Stimulated activated naive CD8-positive, alpha-beta T cell treated with anti-CD3 and anti-CD28 coated beads, Interleukin-15, Interleukin-2, amounts not matched to agents 100 U/mL and 50 U/mL, for 24 hours (primary cell): ENCODE data around the gene GDF7.

Experiments used
- ATAC-seq: fragments of 150-1000 bp; cut with Tn5 transposase; one replicate; pipeline ENCODE4 v1.10.0; 2021
- DNase-seq: peaks from one replicate; pipeline ENCODE4 v3.0.0; 2021

Gene GDF7

DNA sequence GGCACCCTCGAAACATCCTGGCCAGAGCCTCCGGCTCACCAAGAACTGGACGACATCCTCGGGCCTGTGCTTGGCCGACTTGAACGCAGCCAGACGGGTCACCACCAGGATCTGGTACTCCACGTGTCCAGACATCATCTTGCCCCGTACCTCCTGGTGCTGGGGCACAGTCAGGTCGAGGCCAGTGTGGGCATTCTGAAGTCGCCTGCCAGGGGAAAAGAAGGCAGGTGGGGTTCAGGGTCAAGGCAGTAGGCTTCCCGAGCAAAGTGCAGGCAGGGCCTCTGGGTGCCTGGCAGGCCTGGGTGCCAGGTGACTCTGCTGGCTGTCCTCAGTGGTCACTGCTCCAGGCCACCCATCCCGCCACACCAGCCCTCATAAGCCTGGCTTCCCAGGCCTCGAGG, 21.6 kb upstream of the GDF7 start:
- no peak for ATAC-seq
- DNase-seq = no peak

DNA sequence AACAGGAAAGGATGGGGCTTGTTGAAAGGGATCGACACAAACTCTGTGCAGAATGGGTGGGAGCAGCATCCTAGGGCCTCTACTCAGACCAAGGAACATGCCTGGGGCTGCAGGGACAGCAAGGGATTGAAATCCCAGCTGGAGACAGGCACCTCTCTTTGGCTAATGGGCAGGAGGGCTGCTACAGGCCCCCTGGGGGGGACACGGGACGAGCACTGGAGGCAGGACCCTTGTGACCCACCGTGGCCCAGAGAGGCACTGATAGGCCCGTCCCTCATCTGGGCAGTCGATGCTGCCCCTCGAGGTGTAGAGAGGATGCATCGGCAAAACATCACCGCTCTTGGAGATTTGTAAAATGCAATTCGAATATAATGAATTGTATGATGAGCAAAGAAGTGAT, 21.2 kb upstream of the GDF7 start:
- ATAC-seq (no peak), DNase-seq (no peak)

DNA sequence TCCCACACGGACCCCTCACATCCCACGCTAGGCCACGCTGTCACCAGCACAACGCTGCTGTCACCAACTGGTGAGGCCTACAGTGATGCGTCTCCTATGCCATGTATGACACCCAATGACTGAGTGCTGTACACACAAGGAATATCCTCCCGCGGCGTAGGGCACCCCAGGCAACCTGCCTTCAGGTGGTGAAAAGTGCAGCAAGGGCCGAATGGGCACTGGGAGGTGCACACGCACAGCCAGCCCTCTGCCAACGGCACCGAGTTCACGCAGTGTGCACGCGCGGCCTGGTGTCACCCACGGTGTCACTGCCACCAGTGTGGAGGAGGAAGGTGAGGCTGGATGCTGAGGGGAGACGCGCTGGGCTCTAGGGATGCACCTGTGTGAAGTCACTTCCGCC, 20.5 kb upstream of the GDF7 start:
- no peak for DNase-seq
- ATAC-seq = no peak

DNA sequence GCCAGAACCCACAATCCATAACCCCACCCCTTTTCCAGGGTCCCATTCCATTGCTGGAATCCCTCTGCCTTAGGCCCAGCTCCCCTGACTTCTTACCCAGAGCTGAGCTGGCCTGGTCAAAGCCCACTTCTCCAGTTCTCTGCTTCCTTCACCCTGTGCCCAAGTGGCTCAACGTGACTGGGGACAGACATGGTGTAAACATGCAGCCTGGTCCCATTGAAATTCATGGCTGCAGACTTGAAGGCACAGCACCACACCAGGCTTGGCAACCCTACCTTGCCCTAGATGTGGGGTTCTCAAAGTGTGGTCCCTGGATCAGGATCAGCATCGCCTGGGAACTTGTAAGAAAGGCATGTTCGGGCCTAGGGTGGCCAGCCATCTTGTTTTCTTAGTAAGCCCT, 19.7 kb upstream of the GDF7 start:
- DNase-seq (no peak), ATAC-seq (no peak)

DNA sequence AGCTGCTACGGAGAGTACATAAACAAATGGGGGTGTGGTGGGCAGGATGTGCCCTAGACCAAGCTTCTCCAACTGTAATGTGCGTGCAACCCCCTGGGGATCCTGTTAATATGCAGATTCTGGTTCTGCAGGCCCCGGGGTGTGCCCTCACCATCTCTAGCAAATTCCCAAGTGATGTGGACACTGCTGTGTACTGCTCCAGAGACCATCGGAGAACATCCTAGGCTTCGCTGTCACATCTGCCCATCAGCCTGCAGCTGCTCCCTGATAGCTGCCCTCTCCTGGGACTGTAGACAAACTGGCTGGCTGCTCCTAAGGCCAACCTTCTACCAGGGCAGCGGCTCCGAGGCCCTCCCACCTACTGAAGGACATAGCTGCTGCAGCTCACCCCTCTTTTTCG, 19.2 kb upstream of the GDF7 start:
- DNase-seq (no peak), ATAC-seq (no peak)

DNA sequence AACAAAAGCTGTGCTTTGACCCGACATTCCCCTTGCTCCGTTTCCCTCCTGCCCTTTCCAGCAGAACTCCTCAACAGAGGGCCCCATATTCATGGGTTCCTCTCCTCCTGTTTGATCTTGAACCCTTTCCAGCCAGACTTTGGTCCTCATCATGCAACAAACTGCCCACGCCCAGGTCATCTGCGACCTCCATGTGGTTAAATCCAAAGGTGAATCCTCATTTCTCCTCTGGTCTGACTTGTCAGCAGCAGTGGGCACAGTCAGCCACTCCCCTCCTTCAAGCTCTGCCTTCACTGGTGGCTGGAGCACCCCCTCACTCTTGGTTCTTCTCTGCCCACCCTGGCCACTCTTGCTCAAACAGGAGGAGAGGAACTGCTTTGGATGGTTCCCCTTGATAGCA, 18.7 kb upstream of the GDF7 start:
- no peak for ATAC-seq
- no peak for DNase-seq

DNA sequence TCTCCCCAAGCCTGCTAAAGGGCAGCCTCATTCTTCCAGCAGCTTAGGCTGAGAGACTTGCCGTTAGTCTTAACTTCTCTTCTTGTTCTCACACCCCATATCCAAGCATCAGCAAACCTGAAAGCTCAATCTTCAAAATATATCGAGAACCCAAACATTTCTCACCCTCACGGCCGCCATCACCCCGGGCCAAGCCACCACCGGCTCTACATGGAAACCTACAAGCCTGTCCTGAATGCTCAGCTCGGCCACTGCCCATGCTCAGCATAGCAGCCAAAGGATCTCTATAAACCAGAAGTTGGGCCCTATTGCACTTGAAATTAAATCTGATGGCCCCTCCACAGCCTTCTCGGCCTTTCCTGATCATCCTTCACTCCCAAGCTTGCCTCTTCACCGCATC, 18.1 kb upstream of the GDF7 start:
- DNase-seq (no peak), ATAC-seq (no peak)

DNA sequence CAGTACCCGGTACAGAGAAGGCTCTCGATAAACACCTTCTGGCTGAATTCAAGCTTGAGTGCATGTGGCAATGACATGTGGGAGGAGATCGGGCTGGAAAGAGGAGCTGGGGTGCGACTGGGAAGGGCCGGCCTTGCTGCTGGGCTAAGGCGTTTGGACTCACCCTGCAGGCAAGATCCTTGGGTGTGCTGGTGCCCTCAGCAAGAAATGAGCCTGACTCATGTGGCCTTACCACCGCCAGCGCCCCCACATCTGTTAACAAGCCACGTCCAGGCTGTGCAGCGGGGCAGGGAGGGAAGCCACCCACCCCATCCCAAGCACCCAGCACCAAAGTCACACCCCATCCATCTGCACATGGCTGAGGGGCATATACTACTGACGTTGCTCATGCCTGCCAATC, 17.4 kb upstream of the GDF7 start:
- ATAC-seq (no peak), DNase-seq (no peak)

DNA sequence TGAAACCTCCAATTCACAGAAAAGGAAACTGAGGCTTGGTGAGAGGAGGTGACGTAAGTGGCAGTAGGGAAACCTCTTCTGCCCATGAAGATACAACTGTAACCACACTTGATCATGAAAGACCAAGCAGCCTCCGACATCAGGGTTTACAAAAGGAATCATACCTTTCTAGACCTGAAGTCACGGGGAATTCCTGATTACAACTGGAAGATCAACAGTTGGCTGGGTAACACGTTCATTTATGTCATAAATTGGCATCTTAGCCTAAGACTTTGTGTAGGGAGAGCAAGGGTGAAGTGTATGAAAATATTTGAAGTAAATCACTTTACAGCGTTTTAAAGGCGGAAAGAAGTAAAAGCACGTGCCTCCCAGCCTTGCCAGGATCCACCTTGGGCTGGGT, 17.0 kb upstream of the GDF7 start:
- ATAC-seq = no peak
- no peak for DNase-seq

DNA sequence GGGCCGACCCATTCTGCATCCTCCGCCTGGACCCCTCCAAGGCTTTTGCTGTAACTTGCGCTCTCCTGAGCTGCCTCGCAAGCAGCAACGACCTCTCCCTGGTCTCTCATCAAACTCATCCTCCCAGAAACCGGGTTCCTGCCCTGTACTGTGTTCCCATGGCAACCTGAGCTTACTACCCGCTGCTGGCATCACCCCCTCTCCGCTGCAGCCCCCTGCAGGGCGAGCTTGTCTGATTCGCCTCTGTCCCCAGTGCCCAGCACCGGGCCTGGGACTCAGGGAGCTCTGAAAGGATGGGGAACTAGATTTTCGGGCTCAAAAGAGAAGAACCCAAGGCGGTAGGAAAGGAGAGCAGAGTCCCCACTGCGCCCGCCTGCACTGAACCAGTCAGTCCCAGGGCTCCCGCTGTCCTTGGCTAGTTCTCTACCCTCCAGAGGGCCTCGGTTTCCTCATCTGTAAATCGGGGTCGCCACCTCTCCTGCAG, 16.5 kb upstream of the GDF7 start:
- peak; percentile 8 for ATAC-seq
- peak; percentile 27 for DNase-seq

DNA sequence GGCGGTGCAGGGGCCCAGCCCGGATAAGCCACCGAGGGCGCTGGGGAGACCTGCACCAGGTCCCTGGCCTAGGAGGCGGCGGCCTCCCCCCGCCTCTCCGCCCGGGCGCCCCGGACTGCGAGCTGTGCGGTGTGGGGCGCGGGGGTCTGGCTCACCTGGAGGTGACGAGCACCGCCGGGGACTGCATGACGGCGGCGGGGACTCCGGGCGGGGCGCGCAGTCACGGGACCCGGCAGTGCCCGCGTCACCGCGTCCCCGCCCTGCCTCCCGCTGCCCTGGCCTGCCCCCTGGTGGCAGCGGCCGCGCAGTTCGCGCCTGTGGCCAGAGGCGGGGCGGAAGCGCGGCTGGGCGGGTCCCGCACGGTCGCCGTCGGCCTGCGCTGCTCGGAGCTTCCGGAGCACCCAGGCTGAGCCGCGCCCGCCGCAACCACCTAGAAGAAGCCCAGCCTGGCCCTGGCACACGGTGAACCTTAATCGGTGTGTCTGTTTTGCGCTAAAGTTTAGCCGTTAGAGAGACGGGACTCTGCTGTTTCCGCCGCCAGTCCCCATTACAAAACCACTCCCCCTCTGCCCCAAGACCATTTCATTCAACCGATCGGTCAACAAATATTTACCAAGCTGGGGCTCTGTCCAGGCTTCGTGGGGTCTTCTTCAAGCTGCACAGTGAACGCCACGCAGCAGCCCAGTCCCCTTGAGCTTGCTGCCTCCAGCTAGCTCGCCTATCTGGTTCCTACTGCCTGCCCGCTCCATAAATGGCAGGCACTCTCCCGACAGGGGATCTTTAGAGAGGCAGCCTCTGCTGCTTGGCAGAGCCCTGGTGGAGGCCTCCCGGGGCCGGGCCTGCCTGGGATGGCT, 15.8 kb upstream of the GDF7 start, which contains the start of gene HS1BP3:
Gene HS1BP3, minus strand, starts transcription at position 222 of the 854 bp plus-strand sequence. Its CDS starts 35 bp downstream, at position 187.
- DNase-seq (peak; percentile 90), ATAC-seq (peak; percentile 97)

DNA sequence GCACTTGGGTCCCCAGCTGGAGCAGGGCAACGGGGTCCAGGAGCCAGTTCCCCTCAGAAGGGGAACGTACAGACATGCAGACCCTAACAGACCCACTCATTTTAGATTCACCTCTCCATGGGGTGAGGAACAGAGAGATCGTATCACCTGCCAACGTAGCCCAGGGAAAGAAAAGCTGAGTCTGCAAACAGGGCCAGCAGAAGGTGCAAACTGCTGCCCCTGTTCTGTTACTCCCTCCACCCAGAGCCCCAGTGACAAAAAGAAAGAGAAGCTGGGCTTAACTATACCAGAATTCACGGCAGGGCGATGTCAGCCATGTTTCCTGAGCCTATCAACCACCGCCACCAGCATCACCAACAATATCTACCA, 15.2 kb upstream of the GDF7 start:
- no peak for ATAC-seq

DNA sequence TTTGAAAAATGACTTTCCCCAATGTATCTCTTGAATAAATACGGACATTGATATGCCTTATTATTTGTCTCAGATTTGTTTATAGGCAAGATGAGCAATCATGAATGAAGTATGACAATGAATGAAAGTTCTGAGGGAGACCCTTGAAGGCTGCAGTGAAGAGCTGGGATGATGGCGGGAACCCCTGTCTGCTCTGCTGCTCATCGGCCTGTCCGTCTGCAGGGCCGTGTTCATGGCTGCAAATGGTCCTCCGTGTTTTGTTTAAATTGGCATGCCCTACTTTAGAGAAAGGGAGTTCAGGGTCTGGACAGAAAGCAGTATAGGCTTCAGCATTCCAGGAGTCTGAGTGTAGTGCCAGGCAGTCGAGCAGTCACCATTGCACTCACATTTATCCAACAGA, 14.8 kb upstream of the GDF7 start:
- ATAC-seq = no peak
- DNase-seq = no peak

More for the DNA sequence above, 15.2 kb upstream of the GDF7 start:
- no peak for DNase-seq

DNA sequence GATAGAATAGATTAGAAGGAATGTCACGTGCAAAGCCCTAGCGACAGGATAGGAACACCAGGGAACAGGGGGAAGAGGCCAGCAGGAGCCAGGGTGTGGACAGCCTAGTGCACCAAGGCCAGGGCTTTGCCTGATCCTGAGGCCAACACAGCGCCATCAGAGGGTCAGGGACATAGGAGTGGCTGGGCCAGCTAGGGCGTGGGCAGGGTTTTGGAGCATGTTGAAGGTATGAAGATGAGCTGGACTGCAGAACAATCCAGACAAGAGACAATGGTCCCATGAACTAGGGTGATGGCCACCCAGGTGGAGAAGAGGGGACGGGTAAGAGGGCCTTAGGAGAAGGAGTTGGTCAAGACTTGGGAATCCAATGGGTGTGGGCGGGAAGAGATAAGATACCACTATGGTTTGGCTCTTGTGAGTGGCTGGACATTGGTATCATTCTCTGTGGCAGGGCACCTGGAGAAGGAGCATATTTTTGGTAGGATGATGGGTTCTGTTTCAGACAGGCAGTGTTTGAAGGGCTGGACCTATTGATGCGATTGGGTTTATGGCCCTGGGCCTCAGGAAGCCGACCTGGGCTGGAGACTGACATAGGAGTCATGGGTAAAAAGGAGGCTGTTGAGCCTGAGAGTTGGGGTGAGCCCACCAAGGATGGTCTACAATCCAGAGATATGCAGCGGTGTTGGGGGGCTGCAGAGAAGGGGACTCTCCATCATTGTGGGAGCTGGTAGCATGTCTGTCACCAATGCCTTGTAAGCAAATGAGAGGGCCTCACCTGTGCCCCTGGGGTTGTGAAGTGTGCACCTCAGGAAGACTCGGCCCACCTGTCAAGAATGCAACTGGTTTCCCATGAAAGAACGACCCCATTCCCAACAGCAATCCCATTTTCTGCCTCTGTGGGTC, 14.0 kb upstream of the GDF7 start:
- ATAC-seq (no peak), DNase-seq (no peak)

DNA sequence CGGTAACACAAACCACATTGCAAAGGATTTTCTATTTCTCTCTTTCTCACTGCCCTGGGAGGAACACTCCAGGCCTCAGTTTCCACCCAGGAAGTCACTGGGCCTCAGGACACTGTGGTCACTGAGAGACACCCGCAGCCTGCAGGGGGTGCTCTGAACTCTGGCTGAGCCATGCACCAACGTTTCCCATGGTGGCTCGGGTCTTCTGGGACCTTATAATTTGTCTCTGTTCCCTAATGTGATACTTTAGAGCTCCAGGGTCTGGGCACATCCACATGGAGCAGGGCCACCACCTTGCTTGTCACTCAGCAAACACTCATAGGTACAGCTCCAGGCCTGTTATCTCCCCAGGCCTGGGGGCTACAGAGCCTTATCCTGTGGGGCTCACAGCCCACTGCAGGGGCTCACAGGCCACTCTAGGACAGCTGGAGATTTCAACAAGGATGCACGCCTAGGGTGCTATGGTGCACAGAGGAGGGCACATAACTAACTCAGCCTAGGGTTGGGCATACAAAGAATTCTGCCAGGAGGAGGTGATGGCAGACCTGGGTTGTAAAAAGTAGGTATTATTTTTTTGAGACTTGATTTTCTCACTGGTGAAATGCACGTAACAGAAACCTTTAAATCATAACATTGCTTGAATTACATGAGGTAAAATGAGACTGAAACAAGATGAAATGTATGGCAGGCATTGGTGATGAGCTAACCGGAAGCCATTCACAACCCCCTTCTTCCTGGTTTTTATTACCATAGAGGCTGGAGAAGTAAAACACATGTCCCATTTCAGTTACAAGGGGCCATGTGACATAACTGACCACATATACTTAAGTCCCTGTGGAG, 13.0 kb upstream of the GDF7 start:
- DNase-seq = no peak
- ATAC-seq = no peak

DNA sequence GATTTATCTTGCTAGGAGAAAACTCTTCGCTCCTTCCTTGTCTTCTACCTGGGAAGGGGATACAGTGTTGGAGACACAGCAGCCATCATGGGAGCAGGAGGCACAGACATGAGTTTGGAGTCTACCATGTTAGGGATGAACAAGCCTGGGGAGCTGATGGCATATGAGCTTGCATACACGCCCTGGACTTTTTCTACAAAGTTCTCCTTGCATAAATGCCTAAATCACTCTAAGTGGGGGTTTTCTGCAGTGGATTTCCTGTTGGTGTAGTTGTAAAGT, 12.5 kb upstream of the GDF7 start:
- DNase-seq (no peak), ATAC-seq (no peak)

DNA sequence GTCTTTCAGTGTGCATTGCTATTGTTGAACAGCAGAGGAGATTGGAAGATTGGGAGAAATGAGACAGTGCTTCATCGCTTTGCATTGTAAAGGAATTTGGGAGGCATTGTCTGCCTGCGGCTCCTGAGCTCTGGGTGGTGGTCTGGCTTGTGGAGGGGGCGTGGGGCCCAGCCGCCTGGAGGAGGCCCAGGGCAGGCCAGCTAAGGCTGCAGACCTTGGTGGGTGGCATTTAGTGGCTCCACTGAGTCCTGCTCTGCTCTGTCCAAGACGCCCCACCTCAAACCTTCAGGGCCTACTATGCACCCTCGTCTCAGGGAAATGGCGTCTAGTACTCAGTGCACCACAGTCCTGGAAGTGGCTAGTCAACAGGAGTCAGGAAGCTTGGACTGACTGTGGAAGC, 10.4 kb upstream of the GDF7 start:
- DNase-seq (no peak), ATAC-seq (no peak)

DNA sequence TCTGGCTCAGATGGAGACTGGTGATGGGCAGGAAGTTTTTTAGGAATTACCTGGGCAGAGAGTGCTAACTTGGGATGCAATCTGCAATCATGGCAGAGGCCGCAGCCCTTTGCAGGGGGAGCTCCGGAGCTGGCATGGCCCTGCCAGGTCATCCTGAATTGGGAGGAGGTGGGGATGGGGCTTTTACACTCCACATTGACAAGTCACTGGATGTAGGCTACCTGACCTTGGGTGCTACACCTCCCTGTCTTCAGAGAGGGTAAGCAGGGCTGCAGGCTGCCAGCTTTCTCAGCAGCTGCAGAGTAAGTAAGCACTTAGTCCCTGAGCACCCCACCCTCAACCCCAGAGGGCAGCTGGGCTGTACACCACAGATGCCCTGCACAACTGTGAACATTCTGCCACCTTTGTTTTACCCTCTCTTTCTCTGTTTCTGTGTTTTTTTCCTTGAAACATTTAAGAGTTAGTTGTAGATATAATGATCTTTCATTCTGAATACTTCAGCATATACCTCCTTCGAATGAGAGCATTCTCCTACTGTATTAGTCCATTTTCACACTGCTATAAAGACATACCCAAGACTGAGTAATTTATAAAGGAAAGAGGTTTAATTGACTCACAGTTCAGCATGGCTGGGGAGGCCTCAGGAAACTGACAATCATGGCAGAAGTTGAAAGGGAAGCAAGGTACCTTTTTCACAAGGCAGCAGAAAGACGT, 9.3 kb upstream of the GDF7 start:
- ATAC-seq (no peak), DNase-seq (no peak)

DNA sequence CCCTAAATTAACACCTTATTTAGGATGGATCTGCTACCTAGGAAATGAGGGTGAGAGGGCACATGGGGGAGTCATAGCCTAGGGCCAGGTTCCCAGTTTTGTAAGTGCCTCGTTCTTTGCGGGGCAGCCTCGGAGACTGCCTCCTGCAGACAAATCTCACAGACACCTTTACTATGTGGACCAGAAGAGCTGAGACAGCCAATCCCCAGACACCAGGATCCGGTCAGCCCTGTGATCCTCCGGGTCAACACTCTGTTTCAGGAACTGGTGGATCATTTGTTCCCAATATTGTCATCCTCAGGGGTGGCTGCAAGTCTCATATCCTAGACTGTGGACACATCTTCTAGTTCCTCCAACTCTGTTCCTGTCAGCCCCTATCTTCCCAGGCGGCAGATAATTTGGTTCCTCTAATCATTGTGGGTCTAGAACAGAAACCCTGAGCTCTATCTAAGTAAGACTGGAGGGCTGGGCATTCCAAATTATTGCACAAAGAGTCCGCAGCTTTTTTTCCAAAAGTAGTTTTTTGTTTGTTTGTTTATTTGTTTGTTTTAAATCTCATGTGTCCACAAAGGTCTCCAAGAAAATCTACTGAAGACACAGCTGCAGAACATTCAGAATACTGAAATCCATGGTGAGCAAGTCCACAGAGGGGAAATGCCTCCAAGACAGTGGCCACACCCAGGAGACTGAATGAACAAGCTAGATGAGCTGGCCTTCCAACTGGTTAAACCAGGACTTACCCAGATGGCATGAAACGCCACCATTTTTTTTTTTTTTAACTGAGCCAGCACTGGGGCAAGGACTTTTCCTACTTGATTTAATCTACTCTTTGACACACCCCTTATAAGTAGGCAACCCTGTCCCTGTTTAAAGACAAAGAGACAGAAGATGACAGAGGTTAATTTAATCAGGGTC, 6.2 kb upstream of the GDF7 start:
- DNase-seq (no peak), ATAC-seq (no peak)

DNA sequence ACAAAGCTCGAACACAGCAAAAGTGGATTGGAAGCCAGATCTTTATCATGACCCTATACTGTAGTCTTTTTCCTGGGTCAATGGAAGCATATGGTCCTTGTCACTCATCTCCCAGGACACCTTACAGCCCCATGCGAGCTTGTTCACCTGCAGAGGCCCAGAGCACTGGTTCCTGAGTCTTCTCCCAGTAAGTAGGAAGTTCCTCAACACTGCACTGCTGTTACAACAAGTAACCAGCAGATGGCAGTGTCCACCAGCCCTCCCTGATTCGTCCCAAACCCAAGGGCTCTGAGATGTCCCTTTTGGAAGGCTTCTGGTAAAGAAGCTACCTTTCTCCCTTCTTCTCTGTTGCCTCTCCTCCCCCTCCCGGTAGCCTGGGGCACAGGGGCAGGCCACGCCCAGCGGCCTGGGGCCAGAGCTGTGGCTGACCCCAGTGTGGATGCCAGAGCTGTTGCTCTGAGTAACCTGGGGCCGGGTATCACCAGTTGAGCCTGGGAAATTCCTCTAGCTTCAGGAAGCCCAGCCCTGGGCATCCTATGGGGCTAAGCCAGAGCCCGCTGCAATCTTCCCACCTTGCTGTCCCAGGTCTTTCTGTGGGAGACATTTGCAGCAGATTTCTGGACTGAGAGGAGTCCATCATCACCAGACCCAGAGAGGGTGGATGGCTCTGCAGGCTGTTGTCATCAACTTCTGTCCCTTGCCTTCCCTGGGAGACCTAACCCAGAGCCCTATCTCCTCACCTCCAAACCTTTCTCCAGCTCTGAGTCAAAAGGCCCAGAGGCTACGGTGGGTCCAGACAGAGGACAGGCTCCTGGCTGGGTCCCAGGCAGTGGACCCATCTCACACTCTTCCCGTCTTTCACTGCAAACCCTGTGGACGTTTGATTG, 5.3 kb upstream of the GDF7 start:
- ATAC-seq = peak; percentile 56

More for the DNA sequence above, 5.3 kb upstream of the GDF7 start:
- peak; percentile 62 for DNase-seq
